ENCODE results near the gene ATP2B2. TPM values are rescaled to one million over a fixed set of nuclear protein-coding genes. Genes with fewer than 3 reads are reported as not detected.

The ATP2B2 gene
- total RNA-seq, 1 experiment from 2014 or later: not detected

GRCh38 chr3:10514407-10515069 is 9.2 kb upstream of the ATP2B2 start:
- TF ChIP-seq CTCF (IDR thresholded peaks at IDR 0.05; ENCODE audit: unreplicated experiment): no peak
- H3K9me3 Mint-ChIP-seq (ENCODE audit: low read depth, unreplicated experiment): no peaks in the 10 kb centered on the region
- H3K4me1 Mint-ChIP-seq (ENCODE audit: low read depth, unreplicated experiment): no peaks in the 10 kb centered on the region
- no TSS peak for BruUV-seq (replicated peaks)
- H3K36me3 Mint-ChIP-seq (ENCODE audit: insufficient read depth, unreplicated experiment): no peaks in the 10 kb centered on the region
- peaks cover 92% of the 10 kb centered on the region for H3K27me3 Mint-ChIP-seq (ENCODE audit: unreplicated experiment)
- no peak for DNase-seq
- H3K27ac Mint-ChIP-seq (ENCODE audit: unreplicated experiment): no peak overlapping the region
- intact Hi-C loops (cut with micrococcal nuclease; ENCODE audit: unreplicated experiment): no loop called here
- no peak overlapping the region for H3K4me3 Mint-ChIP-seq (ENCODE audit: low read depth, unreplicated experiment)
- CTCF ChIA-PET: no interaction called here

- no TSS peak for BruUV-seq (replicated peaks)
- no peak for DNase-seq
- no peaks in the 10 kb centered on the region for H3K36me3 Mint-ChIP-seq (ENCODE audit: insufficient read depth, unreplicated experiment)
- H3K4me1 Mint-ChIP-seq (ENCODE audit: low read depth, unreplicated experiment): peaks cover 6% of the 10 kb centered on the region
- H3K27me3 Mint-ChIP-seq (ENCODE audit: unreplicated experiment): peaks cover 92% of the 10 kb centered on the region
- no peak overlapping the region for H3K4me3 Mint-ChIP-seq (ENCODE audit: low read depth, unreplicated experiment)
- no peak for TF ChIP-seq CTCF (IDR thresholded peaks at IDR 0.05; ENCODE audit: unreplicated experiment)
- H3K27ac Mint-ChIP-seq (ENCODE audit: unreplicated experiment): no peak overlapping the region
- intact Hi-C loops (cut with micrococcal nuclease; ENCODE audit: unreplicated experiment): no loop called here
- CTCF ChIA-PET: no interaction called here
- H3K9me3 Mint-ChIP-seq (ENCODE audit: low read depth, unreplicated experiment): no peaks in the 10 kb centered on the region
Measured at GRCh38 chr3:10513306-10513705, 7.9 kb upstream of the ATP2B2 start.

GRCh38 chr3:10512687-10513086 is 7.3 kb upstream of the ATP2B2 start:
- CTCF ChIA-PET: no interaction called here
- H3K4me3 Mint-ChIP-seq (ENCODE audit: low read depth, unreplicated experiment): no peak overlapping the region
- H3K4me1 Mint-ChIP-seq (ENCODE audit: low read depth, unreplicated experiment): peaks cover 10% of the 10 kb centered on the region
- intact Hi-C loops (cut with micrococcal nuclease; ENCODE audit: unreplicated experiment): no loop called here
- H3K36me3 Mint-ChIP-seq (ENCODE audit: insufficient read depth, unreplicated experiment): no peaks in the 10 kb centered on the region
- no TSS peak for BruUV-seq (replicated peaks)
- TF ChIP-seq CTCF (IDR thresholded peaks at IDR 0.05; ENCODE audit: unreplicated experiment): no peak
- no peak overlapping the region for H3K27ac Mint-ChIP-seq (ENCODE audit: unreplicated experiment)
- DNase-seq: no peak
- H3K9me3 Mint-ChIP-seq (ENCODE audit: low read depth, unreplicated experiment): no peaks in the 10 kb centered on the region
- peaks cover 92% of the 10 kb centered on the region for H3K27me3 Mint-ChIP-seq (ENCODE audit: unreplicated experiment)

- TF ChIP-seq CTCF (IDR thresholded peaks at IDR 0.05; ENCODE audit: unreplicated experiment): no peak
- CTCF ChIA-PET: no interaction called here
- DNase-seq: no peak
- Mint-ChIP-seq H3K27ac (ENCODE audit: unreplicated experiment) (no peak overlapping the region), H3K36me3 (ENCODE audit: insufficient read depth, unreplicated experiment) (no peaks in the 10 kb centered on the region), H3K27me3 (ENCODE audit: unreplicated experiment) (peaks cover 90% of the 10 kb centered on the region), H3K9me3 (ENCODE audit: low read depth, unreplicated experiment) (no peaks in the 10 kb centered on the region), H3K4me3 (ENCODE audit: low read depth, unreplicated experiment) (no peak overlapping the region), H3K4me1 (ENCODE audit: low read depth, unreplicated experiment) (peaks cover 10% of the 10 kb centered on the region)
- BruUV-seq (replicated peaks): no TSS peak
- intact Hi-C loops (cut with micrococcal nuclease; ENCODE audit: unreplicated experiment): no loop called here
Measured at GRCh38 chr3:10511809-10512494, 6.6 kb upstream of the ATP2B2 start.
